CD4-positive, alpha-beta T cell treated with Interleukin-4 for 4 hours (primary cell): ENCODE measurements around the gene NDC80.
"Not testable (repeated sequence)": the region's sequence is repeated elsewhere in the genome, so short reads cannot be mapped to it uniquely, and the experiment has no call there.

Experiments used
- DNase-seq: peaks from one replicate; pipeline ENCODE4 v3.0.0-alpha.2; 2020

Gene NDC80

GRCh38 chr18:2635586-2635985 lies 64.2 kb downstream of the NDC80 start:
- DNase-seq = no peak

- DNase-seq = no peak
These were observed 64.8 kb downstream of the NDC80 start for GRCh38 chr18:2636126-2636631.

- DNase-seq = peak; percentile 77
These were observed 70.3 kb downstream of the NDC80 start for GRCh38 chr18:2641638-2642037.

GRCh38 chr18:2642771-2643170 lies 71.4 kb downstream of the NDC80 start:
- no peak for DNase-seq

DNA sequence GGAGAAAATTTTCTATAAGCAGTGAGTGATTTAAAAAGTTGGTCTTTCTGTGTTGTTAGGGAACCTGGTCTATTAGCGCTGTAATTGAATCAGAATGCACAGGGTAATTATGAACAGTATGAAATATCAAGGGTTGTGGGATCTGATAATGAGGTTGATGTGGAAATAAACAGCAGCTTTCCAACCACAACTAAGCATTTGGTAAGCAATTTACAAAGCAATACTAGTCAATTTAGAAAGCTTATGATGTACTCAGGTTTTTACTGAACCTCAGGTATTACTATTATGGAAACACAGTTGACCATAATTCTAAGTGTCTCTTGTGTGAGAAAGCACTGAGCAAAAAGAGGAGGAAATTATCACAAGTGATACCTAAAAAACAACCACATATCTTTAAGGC lies 73.2 kb downstream of the NDC80 start:
- peak; percentile 41 for DNase-seq

GRCh38 chr18:2651981-2652380 lies 80.6 kb downstream of the NDC80 start:
- no peak for DNase-seq

DNA sequence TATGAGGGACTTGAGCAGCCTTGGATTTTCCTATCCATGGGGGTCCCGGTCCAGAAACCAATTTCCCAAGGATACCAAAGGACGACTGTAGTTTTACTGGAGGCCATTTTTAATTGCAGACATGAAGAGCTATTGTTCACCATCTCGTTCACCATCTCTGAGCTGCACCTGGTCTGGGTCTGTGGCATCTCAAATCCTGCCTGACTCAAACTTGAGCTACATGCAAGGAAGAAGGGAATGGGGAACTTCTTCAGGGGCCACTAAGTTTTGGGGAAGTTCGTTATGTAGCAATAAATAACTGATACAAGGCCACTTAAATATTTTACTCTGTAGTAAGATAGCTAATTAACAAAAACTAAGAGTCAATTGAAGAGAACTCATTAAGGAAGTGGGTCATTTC lies 82.1 kb downstream of the NDC80 start:
- DNase-seq = no peak

GRCh38 chr18:2654169-2654927 lies 83.0 kb downstream of the NDC80 start:
- DNase-seq = no peak

GRCh38 chr18:2654928-2655177 lies 83.5 kb downstream of the NDC80 start:
- peak; percentile 76 for DNase-seq

GRCh38 chr18:2655178-2655953 lies 84.0 kb downstream of the NDC80 start, which contains the start of gene SMCHD1:
Gene SMCHD1, plus strand, starts transcription at chr18:2655726. Its CDS starts 350 bp downstream, at chr18:2656076.
- peak; percentile 92 for DNase-seq

GRCh38 chr18:2655954-2656236 lies 84.5 kb downstream of the NDC80 start:
- DNase-seq = no peak

- DNase-seq = peak; percentile 56
These were observed 85.1 kb downstream of the NDC80 start for GRCh38 chr18:2656237-2656980.

GRCh38 chr18:2656981-2657512 lies 85.7 kb downstream of the NDC80 start:
- DNase-seq = no peak

DNA sequence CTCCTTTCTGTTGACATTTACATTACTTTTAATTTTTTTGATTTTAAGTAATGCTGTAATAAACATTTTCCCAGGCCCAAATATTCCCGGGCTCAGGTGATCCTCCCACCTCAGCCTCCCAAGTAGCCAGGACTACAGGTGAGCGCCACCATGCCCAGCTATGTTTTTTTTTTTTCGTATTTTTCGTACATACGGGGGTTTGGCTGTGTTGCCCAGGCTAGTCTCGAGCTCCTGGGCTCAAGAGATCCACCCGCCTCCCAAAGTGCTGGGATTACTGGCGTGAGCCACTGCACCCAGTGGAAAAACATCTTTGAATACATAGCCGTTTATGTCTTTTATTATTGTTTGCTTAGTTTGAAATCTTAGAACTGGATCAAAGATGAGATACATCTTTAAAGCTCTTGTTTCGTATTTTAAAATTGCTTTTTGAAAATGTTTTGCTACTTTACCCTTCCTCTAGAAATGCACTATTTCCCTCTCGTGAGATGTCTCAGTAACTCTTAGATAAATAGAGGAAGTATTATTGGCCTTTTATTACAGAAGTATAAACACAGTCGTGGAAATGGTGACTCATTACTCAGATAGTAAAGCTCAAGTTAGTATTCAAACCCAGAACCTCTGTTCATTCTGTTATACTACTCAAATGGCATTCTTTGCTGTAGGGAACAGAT lies 86.6 kb downstream of the NDC80 start:
- DNase-seq = peak; percentile 74

DNA sequence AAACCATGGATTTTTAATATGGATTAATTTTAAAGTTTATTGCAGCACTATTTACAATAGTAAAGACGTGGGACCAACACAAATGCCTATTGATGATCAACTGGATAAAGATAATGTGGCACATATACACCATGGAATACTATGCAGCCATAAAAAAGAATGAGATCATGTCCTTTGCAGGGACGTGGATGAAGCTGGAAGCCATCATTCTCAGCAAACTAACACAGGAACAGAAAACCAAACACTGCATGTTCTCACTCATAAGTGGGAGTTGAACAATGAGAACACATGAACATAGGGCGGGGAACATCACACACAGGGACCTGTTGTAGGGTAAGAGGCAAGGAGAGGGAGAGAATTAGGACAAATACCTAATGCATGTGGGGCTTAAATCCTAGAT lies 89.5 kb downstream of the NDC80 start:
- not testable (repeated sequence) for DNase-seq

DNA sequence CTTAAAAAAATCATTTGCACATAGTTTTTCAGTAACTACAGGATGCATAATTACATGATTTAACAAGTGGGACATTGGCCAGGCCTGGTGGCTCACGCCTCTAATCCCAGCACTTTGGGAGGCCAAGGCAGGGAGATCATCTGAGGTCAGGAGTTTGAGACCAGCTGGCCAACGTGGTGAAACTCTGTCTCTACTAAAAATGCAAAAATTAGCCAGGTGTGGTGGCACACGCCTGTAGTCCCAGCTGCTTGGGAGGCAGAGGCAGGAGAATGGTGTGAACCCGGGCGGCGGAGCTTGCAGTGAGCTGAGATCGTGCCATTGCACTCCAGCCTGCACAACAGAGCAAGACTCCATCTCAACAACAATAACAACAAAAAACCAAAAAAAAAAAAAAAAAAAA lies 90.9 kb downstream of the NDC80 start:
- not testable (repeated sequence) for DNase-seq

DNA sequence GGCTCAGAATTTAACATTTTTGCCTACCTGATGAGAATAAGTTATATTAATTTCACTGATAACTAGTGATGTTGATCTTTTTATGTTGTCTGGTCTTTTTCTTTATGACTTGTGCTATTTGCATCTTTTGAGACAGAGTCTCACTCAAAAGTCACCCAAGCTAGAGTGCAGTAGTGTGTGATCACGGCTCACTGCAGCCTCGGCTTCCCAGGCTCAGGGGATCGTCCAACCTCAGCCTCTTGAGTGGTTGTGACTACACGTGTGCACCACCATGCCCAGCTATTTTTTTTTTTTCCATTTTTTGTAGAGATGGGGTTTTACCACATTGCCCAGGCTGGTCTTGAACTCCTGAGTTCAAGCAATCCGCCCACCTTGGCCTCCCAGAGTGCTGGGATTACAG lies 91.6 kb downstream of the NDC80 start:
- DNase-seq = no peak
